LNCaP clone FGC (cell line): ENCODE measurements around the gene TLE7.

ENCODE experiments used
- DNase-seq: peaks from one replicate; pipeline ENCODE4 v3.0.0-alpha.2; 2011; ENCODE audit warnings: low read depth
- H3K4me3 ChIP-seq: 2 replicates; pipeline ENCODE4 v1.5.1; 2011; ENCODE audit warnings: mild to moderate bottlenecking, low read depth, low read length, control low read depth
- TF ChIP-seq, protein P1 (sequence below): IDR thresholded peaks from 2 replicates; pipeline ENCODE4 v1.5.1; 2012; ENCODE audit warnings: mild to moderate bottlenecking; ENCODE audit not compliant: control insufficient read depth, insufficient read depth; ENCODE audit errors: extremely low read depth

TLE7 gene

DNA sequence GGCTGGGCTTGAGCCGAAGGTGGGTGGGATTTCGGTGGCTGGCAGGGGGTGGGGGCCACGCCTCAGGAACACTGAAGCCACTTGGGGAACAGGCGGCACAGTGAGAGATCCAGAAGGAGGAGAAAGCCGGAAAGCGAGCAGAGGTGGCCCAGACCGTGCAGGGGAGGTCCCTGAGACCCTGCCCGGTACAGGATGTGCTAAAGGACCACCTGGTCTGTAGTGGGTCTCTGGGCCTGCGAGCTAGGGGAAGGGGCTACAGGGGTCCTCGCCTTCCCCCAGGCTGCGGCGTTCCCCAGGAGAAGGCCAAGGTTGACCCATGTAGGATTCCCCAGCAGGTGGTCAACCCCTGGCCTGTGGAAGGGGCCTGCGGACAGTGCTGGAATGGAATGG is at the start of gene TLE7:
TSS of gene TLE7 (minus strand) at position 4 of the 390 bp plus-strand sequence. CDS start 8,730 bp downstream, outside the sequence.
- H3K4me3 ChIP-seq = no peak within 1 kb of the TSS
- no peak for DNase-seq
- TF ChIP-seq, protein P1, sequence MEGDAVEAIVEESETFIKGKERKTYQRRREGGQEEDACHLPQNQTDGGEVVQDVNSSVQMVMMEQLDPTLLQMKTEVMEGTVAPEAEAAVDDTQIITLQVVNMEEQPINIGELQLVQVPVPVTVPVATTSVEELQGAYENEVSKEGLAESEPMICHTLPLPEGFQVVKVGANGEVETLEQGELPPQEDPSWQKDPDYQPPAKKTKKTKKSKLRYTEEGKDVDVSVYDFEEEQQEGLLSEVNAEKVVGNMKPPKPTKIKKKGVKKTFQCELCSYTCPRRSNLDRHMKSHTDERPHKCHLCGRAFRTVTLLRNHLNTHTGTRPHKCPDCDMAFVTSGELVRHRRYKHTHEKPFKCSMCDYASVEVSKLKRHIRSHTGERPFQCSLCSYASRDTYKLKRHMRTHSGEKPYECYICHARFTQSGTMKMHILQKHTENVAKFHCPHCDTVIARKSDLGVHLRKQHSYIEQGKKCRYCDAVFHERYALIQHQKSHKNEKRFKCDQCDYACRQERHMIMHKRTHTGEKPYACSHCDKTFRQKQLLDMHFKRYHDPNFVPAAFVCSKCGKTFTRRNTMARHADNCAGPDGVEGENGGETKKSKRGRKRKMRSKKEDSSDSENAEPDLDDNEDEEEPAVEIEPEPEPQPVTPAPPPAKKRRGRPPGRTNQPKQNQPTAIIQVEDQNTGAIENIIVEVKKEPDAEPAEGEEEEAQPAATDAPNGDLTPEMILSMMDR = no peak

DNA sequence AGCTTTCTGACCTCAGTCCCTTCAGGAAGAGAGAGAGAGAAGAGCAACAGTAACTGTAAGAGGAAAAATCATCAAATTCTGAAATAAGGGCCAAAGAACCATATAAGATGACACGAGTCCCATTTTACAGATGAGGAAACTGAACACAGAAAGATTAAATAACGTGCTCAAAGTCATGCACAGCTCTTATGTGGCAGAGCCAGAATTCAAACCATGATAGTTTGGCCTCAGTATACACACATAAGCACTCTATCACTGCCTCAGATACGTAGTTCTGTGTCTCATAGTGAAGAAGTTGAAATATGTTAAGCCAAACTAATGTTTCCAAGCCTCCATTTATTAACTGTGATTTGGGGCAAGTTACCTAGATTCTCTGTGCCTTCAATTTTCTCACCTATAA is 49.2 kb upstream of the TLE7 start:
- no peak for DNase-seq
- no peak overlapping the region for H3K4me3 ChIP-seq
- TF ChIP-seq, protein P1 = no peak

DNA sequence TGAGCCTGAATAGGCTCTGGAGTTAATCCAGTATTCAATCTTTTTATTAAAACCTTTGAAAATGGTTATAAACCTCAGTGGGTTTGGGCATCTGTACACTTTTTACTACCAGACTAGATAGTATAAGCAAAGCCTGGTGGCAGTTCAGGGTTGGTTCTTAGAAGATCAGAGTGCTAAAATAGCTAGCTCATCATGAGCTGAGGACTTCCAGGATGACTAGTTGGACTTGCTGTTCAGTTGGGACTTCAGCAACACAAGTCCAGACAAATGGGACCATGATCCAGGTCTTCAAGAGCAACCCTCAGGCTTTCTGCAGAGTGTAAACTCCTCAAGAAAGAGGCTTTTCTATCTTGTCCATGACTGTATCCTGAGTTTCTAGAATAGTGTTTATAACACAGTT is 48.5 kb upstream of the TLE7 start:
- TF ChIP-seq, protein P1 = no peak
- DNase-seq = no peak
- no peak overlapping the region for H3K4me3 ChIP-seq

DNA sequence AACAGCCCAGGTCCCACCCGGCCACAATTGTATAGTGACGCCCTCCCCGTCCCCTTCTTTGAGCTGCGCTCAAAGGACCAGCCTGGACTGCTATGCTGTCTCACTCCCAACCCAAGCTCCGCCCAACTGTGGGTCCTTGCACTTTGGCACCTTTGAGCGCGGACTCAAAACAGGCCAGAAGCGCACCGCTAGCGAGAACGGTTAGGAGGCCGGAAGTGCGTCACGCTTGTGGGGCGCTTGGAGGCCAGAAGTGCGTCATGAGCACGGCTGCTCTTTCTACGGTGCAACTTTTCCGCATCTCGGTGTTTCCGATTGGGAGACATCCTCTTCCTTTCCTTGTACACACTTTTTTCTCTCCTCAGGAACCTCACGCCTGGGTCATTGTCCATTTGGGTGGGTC is 47.3 kb upstream of the TLE7 start, which contains the start of gene ZNF19:
TSS of gene ZNF19 (minus strand) at position 203 of the 400 bp plus-strand sequence. CDS start 7,210 bp downstream, outside the sequence.
- H3K4me3 ChIP-seq = no peak within 1 kb of the TSS
- TF ChIP-seq, protein P1 = no peak
- DNase-seq = no peak

DNA sequence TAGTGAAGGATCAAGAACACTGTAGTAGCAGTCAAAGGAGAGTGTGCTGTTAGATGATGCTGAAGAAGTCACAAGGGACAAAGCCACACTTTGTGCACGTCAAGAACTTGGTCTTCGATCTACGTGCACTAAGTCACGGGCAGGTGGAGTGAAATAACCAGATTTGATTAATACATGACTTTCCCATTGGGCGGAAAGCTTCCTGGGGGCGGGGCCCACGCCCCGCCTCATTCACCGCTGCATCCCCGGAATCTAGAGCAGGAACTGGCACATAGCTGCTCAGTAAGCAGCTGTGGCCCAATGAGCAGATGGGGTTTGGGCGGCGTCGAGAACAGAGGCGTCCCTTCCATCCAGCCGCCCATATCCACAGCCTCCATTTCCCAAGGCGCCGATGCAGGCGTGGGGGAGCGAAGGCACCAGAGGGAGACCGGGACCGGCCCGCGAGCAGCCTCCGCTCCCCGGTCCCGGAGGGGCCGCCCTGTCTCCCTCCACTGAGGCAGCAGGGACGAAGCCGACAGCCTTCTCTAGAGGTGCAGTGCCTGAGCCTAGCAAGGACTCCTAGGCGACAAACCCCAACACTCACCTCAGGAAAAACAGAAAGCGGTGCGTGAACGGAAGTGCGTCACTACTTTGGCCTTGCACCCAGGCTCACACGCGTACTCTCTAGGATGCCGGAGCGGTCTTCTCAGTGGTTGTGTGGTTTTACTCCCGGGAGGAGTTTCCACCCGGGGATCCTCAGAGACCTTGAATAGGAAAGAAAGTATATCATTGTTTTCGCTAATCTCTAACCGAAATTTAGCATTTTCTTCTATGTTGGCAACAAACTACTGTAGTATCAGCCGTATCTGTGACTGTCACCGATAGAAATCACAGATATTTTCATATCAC is 42.4 kb upstream of the TLE7 start:
- H3K4me3 ChIP-seq = peak overlapping the region; percentile 78
- peak; percentile 78 for DNase-seq
- TF ChIP-seq, protein P1 = no peak

DNA sequence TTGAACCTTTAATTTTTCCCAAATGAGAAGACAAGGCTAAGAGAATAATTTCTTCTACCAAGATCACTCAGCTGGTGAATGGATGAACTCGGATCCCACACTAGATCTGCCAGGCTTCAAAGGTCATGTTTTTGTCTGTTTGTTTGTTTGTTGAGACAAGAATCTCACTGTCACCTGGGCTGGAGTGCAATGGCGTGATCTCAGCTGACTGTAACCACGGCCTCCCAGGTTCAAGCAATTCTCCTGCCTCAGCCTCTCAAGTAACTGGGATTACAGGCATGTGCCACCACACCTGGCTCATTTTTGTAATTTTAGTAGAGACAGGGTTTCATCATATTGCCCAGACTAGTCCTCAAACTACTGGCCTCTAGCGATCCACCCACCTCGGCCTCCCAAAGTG is 40.7 kb upstream of the TLE7 start:
- H3K4me3 ChIP-seq = no peak overlapping the region
- no peak for DNase-seq
- TF ChIP-seq, protein P1 = no peak
